ENCODE data around the gene MYO19. TPM values are rescaled to one million over a fixed set of nuclear protein-coding genes. Genes with fewer than 3 reads are reported as not detected.
"Not testable (repeated sequence)": the region's sequence is repeated elsewhere in the genome, so short reads cannot be mapped to it uniquely, and the experiment has no call there.

Gene MYO19
- total RNA-seq, 1 donor from 2014 or later: 36.8 TPM

GRCh38 chr17:36514856-36515255 lies 19.8 kb downstream of the MYO19 start:
- H3K36me3 ChIP-seq: peaks cover 8% of the 10 kb centered on the region

GRCh38 chr17:36512641-36513040 lies 22.0 kb downstream of the MYO19 start:
- H3K36me3 ChIP-seq: peaks cover 4% of the 10 kb centered on the region
- no peaks in the 10 kb centered on the region for H3K4me1 ChIP-seq
- H3K27me3 ChIP-seq: no peaks in the 10 kb centered on the region
- no peak overlapping the region for H3K4me3 ChIP-seq
- TF ChIP-seq CTCF (IDR thresholded peaks at IDR 0.05): no peak
- no peak for DNase-seq
- no peak overlapping the region for H3K27ac ChIP-seq
- intact Hi-C loops (cut with DNase I): no loop called here
- H3K9me3 ChIP-seq: no peaks in the 10 kb centered on the region
- ATAC-seq: no peak

More at GRCh38 chr17:36514856-36515255, 19.8 kb downstream of the MYO19 start:
- DNase-seq (no peak), ATAC-seq (no peak)
- H3K9me3 ChIP-seq: no peaks in the 10 kb centered on the region
- no peaks in the 10 kb centered on the region for H3K4me1 ChIP-seq
- no peak for TF ChIP-seq CTCF (IDR thresholded peaks at IDR 0.05)
- intact Hi-C loops (cut with DNase I): no loop called here
- H3K27me3 ChIP-seq: no peaks in the 10 kb centered on the region
- H3K27ac ChIP-seq: no peak overlapping the region
- no peak overlapping the region for H3K4me3 ChIP-seq

GRCh38 chr17:36511216-36511615 lies 23.5 kb downstream of the MYO19 start:
- no peaks in the 10 kb centered on the region for H3K9me3 ChIP-seq
- no peaks in the 10 kb centered on the region for H3K27me3 ChIP-seq
- peaks cover 11% of the 10 kb centered on the region for H3K36me3 ChIP-seq
- H3K4me3 ChIP-seq: no peak overlapping the region
- no peak overlapping the region for H3K27ac ChIP-seq
- no peaks in the 10 kb centered on the region for H3K4me1 ChIP-seq
- TF ChIP-seq CTCF (IDR thresholded peaks at IDR 0.05): no peak
- no peak for ATAC-seq
- intact Hi-C loops (cut with DNase I): no loop called here
- DNase-seq: no peak

- H3K4me1 ChIP-seq: no peaks in the 10 kb centered on the region
- intact Hi-C loops (cut with DNase I): no loop called here
- no peaks in the 10 kb centered on the region for H3K27me3 ChIP-seq
- no peak for TF ChIP-seq CTCF (IDR thresholded peaks at IDR 0.05)
- DNase-seq (no peak), ATAC-seq (no peak)
- H3K9me3 ChIP-seq: no peaks in the 10 kb centered on the region
- peaks cover 15% of the 10 kb centered on the region for H3K36me3 ChIP-seq
- no peak overlapping the region for H3K4me3 ChIP-seq
- no peak overlapping the region for H3K27ac ChIP-seq
Measured at GRCh38 chr17:36510636-36511035, 24.0 kb downstream of the MYO19 start.

- Histone ChIP-seq H3K4me3 (no peak overlapping the region), H3K4me1 (no peaks in the 10 kb centered on the region), H3K27me3 (no peaks in the 10 kb centered on the region), H3K9me3 (no peaks in the 10 kb centered on the region), H3K36me3 (peaks cover 23% of the 10 kb centered on the region), H3K27ac (no peak overlapping the region)
- no peak for TF ChIP-seq CTCF (IDR thresholded peaks at IDR 0.05)
- no peak for DNase-seq
- ATAC-seq: no peak
- intact Hi-C loops (cut with DNase I): no loop called here
Measured at GRCh38 chr17:36509272-36509985, 25.2 kb downstream of the MYO19 start.

- DNase-seq; H3K27me3 ChIP-seq; H3K9me3 ChIP-seq; H3K27ac ChIP-seq; H3K4me1 ChIP-seq; intact Hi-C loops (cut with DNase I); H3K4me3 ChIP-seq; ATAC-seq: not testable (repeated sequence)
- H3K36me3 ChIP-seq: peaks cover 33% of the 10 kb centered on the region
Measured at GRCh38 chr17:36508439-36508838, 26.2 kb downstream of the MYO19 start.

All from upper lobe of right lung (tissue), 1 donor.